Muscle of back (tissue), 11 donors: Measurements from ENCODE around the gene C10orf95. TPM values are rescaled to one million over a fixed set of nuclear protein-coding genes. Genes with fewer than 3 reads are reported as not detected.
"Not testable (repeated sequence)": the region's sequence is repeated elsewhere in the genome, so short reads cannot be mapped to it uniquely, and the experiment has no call there.

Experiments used
- DNase-seq, 3 donors: peaks; one replicate each; pipeline versions ENCODE4 v3.0.0 to v3.0.0-alpha.2; 2013
- polyA plus RNA-seq, 10 donors: library from polyadenylated mRNA; unstranded; fragments of 120-200 nt; gene quantifications; one replicate each; pipeline ENCODE4 v1.2.1, GENCODE V29; 2013; ENCODE audit not compliant: insufficient read length in 10 of 10

Gene C10orf95
- polyA plus RNA-seq, 10 donors = 0.12 to 0.13 TPM; not detected in 8

GRCh38 chr10:102465466-102465865 is 14.1 kb upstream of the C10orf95 start:
- DNase-seq = no peak

DNA sequence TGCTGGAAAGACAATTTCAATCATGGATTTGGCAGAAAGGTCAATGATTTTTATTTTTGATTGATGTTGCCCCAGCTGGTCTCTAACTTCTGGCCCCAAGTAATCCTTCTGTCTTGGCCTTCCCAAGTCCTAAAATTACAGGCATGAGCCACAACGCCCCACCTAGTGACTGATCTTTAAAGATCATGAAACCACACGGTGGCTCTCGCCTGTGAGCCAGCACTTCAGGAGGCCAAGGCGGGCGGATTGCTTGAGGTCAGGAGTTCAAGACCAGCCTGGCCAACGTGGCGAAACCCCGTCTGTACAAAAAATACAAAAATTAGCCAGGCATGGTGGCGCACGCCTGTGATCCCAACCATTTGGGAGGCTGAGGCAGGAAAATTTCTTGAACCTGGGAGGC is 12.6 kb upstream of the C10orf95 start:
- DNase-seq = no peak

- DNase-seq = no peak
Observed at GRCh38 chr10:102462512-102463054, 11.2 kb upstream of the C10orf95 start.

DNA sequence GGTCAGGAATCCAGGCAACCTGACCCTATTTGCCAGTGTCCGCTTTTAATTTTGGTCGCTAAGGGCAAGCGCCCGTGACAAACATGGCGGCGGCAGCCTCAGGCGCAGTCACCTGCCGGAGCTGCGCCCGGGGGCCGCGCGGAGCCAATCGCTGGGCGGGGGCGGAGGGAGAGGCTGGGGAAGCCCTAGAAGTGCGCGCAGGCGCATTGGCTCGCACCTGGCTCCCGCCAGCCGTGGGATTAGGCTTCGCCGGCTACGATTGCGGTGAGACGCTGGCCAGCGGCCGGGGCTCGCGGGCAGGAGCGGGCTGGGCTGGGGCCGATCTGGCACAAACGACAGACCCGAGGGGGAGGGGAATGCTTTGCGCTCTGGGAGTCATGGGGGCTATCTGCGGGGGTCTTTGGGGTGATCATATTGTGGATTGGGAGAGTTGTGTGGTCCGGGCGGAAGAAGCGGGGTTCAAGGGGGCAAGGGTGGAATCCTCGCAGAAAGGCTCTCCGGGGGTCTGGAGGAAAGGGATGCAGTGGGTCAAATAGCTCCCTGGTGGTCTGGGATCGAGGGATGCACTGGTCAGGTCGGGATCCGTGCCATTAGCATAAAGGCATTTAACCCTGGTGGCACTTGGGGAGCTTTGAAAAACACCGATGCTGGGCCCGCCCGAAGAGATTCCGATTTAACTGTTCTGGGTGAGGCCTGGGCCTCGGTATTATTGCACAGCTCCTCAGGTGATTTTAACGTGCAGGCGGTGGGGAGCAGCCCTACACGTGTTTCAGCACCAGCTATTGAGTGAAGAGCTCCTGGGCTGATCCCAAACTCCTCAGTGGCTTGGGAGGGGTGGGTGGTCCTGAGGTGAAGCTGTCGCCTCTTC is 10.1 kb upstream of the C10orf95 start:
- peak; percentile 79 to 88 (median 80) for DNase-seq

- no peak for DNase-seq
Observed at GRCh38 chr10:102460836-102461186, 9.5 kb upstream of the C10orf95 start.

GRCh38 chr10:102458656-102459055 is 7.3 kb upstream of the C10orf95 start:
- no peak for DNase-seq

DNA sequence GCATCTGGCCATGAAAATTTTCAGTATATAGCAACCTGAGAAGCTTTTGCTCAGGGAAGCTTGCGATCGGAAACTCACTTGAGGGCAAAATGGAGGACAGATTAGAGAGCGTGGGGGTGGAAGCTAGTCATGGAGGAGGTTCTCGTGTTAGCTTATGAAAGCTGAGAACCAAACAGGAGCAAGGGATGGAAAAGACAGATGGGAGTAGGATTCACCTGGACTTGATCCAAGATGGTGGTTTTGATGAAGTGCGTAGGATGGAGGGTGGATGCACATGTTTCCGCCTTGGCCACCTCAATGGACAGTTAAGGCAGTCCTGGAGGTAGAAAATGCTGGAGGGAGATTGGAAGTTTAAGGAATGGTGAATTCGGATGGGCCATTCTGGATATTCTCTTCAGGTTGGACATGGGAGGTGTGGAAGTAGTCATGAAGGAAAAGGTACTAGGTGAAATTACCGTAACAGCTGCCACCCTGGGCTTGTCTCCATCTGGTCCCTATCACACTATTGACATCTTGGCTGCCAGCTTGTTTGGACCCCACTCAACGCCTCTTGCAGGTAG is 6.3 kb upstream of the C10orf95 start:
- DNase-seq = no peak

DNA sequence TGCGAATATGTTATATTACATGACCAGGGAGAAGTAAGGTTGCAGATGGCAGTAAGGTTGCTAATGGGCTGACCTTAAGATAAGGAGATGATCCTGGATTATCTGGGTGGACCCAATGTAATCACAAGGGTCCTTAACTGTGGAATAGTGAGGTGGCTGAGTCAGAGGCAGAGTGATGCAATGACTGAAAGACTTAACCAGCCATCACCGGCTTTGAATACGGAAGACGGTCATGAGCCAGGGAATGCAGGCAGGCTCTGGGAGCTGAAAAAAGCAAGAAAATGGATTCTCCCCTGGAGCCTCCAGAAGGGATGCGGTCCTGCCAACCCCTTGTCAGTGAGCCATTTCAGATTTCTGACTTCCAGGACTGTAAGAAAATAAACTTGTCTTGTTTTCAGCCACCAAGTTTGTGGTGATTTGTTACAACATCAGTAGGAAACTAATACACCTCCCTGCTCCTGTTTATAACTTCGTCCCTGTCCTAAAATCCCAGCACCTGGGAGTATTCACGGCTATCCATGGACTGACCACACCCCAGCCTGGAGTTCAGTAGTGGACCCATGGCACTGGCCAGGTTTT is 4.6 kb upstream of the C10orf95 start:
- peak in 1 of 3 donors; percentile 52 for DNase-seq

- not testable (repeated sequence) for DNase-seq
Observed at GRCh38 chr10:102454662-102455487, 3.5 kb upstream of the C10orf95 start.

DNA sequence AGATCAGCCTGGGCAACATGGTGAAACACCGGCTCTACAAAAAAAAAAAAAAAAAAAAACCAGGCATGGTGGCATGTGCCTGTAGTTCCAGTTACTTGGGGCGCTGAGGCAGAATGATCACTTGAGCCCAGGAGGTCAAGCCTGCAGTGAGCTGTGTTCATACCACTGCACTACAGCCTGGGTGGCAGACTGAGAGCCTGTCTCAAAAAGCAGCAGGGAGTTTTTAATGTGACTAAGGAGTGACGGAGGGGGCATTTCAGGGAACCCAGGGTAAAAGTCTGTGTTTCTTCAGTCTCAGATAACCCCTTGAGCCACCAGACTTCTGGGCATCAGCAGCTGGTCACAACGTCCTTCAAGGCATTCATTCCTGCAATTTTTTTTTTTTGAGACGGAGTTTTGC is 2.2 kb upstream of the C10orf95 start:
- no peak for DNase-seq

GRCh38 chr10:102452672-102453340 is 1.5 kb upstream of the C10orf95 start:
- DNase-seq = no peak

DNA sequence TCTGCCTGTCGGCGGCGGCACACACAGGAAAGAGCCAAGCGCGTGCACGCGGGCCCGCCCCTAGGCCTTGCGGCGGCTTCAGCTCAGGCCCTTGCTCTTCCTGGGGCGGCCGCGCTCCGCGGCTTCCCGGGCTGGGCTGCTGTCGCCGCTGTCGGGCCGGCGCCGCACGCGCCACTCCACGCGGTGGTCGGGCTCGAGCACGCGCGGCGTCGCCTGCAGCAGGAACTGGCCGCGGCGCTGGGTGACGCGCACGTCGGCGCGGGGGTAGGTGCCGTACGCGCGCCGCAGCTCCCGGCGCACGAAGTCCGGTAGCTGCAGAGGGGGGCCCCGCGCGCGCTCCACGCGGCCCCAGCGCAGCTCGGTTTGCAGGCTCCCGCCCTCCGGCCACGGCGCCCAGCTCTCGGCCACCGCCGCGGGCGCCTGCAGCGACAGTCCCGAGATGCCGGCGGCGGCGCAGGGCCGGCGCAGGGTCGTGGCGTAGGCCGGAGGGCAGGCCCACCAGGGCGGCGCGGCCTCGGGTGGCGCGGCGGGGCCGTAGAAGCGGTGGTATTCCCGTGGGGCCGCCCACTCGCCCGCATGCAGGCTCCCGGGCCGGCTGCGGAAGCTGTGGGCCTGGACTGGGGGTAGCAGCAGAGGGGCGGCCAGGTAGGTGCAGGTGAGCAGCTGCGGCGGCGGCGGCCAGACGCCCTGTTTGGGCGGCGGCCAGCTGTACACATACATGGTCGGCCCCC is 804 bp downstream of the C10orf95 start:
- DNase-seq = peak; percentile 77 to 94 (median 90)

DNA sequence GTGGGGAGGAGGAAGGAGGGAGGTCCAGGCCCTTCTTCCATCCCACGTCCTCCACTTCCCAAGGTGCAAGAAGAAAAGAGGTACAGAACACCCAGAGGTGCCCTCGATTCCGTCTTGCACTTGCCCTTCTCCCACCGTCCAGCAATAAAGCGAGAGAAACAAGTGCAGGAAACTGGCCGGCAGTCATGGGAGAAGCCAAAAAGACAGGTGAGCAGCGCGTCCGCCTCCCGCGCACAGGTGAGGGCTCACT is 1.3 kb downstream of the C10orf95 start:
- peak in 1 of 3 donors; percentile 33 for DNase-seq

DNA sequence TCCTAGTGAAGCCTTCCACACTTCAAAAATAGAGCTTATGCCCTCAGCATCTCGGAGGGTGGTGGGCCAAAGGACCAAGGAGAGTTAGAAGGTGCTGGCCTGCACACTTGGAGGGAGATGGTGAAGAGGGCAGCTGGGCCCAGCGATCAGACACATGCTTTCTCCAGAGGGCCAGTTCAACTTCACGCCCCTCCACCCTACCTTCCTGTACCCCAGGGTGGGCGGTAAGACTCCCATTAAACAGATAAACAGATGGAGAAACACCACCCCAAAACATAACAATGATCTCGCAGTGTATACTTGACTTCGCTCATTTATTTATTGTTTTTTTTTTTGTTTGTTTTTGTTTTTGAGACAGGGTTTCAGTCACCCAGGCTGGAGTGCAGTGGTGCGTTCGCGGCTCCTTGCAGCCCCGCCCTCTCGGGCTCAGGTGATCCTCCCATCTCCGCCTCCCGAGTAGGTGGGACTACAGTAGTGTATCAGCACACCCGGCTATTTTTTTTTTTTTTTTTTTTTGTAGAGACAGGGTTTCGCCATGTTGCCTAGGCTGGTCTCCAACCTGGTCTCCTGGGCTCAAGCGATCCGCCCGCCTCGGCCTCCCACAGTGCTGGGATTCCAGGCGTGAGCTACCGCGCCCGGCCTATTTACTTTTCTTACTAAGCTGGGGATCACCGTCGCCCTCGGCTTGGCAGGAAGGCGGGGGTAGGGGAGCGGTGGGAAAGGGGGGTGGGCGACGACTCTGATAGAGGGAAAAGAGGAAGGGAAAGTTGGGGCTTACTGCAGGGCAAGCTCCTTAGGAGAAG is 1.8 kb downstream of the C10orf95 start:
- peak in 2 of 3 donors; percentile 32 to 56 for DNase-seq

- DNase-seq = no peak
Observed at GRCh38 chr10:102444851-102445250, 6.5 kb downstream of the C10orf95 start.

DNA sequence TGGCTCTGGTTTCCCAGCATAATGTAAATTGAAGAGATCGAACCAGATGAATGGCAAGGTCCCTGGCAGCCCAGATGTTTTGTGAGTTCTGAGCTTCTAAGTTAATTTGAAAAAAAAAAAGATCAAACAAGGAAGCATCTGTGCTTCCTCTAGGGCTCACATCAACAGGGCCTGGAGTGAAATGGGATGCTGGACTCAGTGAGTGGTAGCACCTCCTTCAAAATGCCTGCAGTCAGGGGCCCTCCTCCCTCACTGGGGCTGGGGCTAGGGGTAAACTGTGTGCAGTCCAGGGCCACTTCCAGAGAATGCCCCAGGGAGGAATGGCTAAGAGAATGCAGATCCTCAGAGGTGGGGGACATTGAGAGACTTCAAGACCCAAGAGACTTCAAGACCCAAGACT is 13.0 kb downstream of the C10orf95 start:
- DNase-seq = no peak

DNA sequence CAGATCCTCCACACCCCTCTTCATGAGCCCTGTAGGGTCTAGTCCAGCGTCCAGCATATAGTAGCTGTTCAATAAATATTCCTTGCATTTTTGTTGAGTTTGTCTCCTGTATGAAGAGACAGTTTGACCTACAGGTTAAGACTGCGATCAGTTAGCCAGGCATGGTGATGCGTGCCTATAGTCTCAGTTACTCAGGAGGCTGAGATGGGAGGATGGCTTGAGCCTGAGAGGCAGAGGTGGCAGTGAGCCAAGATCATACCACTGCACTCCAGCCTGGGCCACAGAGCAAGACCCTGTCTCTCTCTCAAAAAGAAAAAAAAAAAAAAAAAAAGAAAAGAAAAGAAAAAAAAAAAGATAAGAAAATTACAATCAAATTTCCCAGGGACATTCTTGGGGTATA is 13.8 kb downstream of the C10orf95 start:
- DNase-seq = no peak

DNA sequence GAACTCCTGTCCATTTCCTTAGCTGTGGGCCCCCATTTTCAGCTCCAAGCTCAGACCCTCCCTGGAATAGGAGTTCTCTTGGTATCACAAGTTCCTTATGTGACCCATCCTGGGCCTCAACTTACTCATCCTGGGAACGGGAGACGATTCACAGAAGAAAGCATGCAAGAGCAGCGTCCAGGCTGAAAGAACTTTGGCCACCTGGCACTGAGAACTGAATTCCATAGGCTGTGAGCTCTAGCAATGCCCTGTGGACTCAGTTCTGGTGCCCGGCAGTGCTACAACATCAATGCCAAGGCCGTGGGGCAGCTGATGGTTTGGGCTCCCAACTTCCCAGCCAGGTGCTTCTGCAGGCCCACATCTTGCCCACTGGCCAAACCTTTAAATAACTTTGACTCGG is 15.0 kb downstream of the C10orf95 start:
- peak in 1 of 3 donors; percentile 20 for DNase-seq

DNA sequence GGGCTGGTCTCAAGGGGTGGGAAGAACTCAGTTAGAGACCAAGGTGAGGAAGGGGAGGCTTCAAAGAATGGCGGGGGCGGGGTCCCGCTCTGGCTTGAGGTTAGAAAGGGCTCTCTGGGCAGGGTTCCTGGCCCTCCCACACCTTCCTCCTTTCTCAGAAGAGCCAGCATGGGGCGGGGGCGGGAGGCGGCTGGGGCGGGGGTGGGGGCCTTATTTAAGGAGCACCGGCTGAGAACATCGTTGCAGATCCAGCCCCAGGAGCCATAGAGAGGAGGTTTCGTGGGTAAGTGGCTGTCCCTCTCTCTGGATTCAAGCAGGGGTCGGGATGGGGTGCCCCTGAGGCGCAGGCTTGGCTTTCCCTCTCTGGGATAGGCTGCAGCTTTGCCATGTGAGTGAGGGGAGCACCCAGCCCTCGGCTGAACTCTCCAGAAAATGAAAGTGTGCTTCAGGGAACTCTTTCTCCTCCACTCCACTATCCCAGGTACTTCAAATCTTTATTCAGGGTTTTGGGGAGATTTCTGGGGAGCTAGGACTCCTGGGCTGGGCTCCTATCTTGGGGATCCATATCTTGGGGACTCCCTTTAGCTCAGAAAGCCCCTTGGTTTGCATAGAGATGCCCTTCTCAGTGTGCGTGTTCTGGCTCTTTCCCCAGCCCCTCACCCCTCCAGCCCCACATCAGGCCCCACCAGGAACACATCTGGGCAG is 15.7 kb downstream of the C10orf95 start:
- peak in 1 of 3 donors; percentile 50 for DNase-seq
